Lower leg skin (tissue), 3 donors: ENCODE data around the gene ATP13A1.

Source experiments
- POLR2A ChIP-seq, 2 donors: fragments of 450-650 bp; IDR thresholded peaks; one replicate each; pipeline ENCODE4 v1.6.1; 2016 to 2017; ENCODE audit warnings: antibody characterized with exemption in 2 of 2, mild to moderate bottlenecking in 1 of 2, moderate library complexity in 1 of 2
- TF ChIP-seq, protein P1 (sequence below), 3 donors: fragments of 450-650 bp; IDR thresholded peaks; one replicate each; pipeline ENCODE4 v1.5.1; 2016; ENCODE audit warnings: antibody characterized with exemption in 3 of 3, mild to moderate bottlenecking in 3 of 3, moderate library complexity in 2 of 3

GRCh38 chr19:19668230-19669012 is 4.9 kb upstream of the ATP13A1 start, which contains the start of gene ZNF101:
- TF ChIP-seq, protein P1, sequence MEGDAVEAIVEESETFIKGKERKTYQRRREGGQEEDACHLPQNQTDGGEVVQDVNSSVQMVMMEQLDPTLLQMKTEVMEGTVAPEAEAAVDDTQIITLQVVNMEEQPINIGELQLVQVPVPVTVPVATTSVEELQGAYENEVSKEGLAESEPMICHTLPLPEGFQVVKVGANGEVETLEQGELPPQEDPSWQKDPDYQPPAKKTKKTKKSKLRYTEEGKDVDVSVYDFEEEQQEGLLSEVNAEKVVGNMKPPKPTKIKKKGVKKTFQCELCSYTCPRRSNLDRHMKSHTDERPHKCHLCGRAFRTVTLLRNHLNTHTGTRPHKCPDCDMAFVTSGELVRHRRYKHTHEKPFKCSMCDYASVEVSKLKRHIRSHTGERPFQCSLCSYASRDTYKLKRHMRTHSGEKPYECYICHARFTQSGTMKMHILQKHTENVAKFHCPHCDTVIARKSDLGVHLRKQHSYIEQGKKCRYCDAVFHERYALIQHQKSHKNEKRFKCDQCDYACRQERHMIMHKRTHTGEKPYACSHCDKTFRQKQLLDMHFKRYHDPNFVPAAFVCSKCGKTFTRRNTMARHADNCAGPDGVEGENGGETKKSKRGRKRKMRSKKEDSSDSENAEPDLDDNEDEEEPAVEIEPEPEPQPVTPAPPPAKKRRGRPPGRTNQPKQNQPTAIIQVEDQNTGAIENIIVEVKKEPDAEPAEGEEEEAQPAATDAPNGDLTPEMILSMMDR (IDR thresholded peaks at IDR 0.05), result no peak
- TF ChIP-seq POLR2A (IDR thresholded peaks at IDR 0.05), result no peak
